ENCODE results near the gene CRABP2.

DNA sequence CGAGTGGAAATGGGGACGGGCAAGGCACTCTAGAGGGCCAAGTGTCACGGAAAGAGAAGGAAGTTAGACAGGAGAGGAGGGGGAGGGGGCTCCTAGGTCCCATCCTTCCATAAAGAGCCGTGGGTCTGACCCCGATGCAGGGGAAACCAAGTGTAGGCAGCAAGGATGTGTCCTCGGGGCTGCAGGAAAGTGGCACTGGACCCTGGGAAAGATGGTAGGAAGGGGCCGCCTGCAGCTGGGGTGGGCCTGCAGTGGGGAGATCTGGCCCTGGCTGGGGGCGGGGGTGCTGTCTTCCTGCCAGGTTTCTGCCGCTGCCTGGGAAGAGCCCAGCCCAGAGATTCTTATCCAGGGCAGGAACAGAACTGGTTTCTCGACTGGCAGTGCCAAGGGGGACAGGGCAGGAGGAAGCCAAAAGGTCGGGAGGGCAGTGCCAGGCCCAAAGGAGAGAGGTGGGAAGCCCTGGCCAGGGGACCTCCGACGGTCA is 12.9 kb downstream of the CRABP2 start:
- TF ChIP-seq POLR2AphosphoS5 (IDR thresholded peaks at IDR 0.05; ENCODE audit: low read depth, low read length) (no peak), POLR2A (IDR thresholded peaks at IDR 0.05; ENCODE audit: low read depth, low read length) (no peak), TAF1 (IDR thresholded peaks at IDR 0.05; ENCODE audit: borderline replicate concordance, low read depth, low read length) (no peak)

All from GM12892 (cell line).